GM12874 (cell line): ENCODE results near the gene PRDX2.
A peak's percentile ranks its signal among the peaks of the same experiment; 100 is the strongest.

Source experiments
- CTCF ChIP-seq: IDR thresholded peaks from 2 replicates; pipeline ENCODE4 v1.5.1; 2011; ENCODE audit warnings: low read depth, mild to moderate bottlenecking, control low read depth, low read length, moderate library complexity; ENCODE audit not compliant: insufficient read depth

PRDX2 gene

GRCh38 chr19:12834566-12834943, 33.0 kb upstream of the PRDX2 start, which contains the start of gene RTBDN:
TSS of gene RTBDN (minus strand) at chr19:12834579. CDS start at chr19:12829979, 4,600 bp downstream.
- no peak for TF ChIP-seq CTCF

- no peak for TF ChIP-seq CTCF
Measured at GRCh38 chr19:12833738-12834565, 32.4 kb upstream of the PRDX2 start.

- no peak for TF ChIP-seq CTCF
Measured at GRCh38 chr19:12833418-12833737, 31.8 kb upstream of the PRDX2 start.

GRCh38 chr19:12828494-12828893, 26.9 kb upstream of the PRDX2 start:
- no peak for TF ChIP-seq CTCF

GRCh38 chr19:12825254-12826131, 23.9 kb upstream of the PRDX2 start:
- TF ChIP-seq CTCF, result peak; percentile 41

GRCh38 chr19:12821761-12822160, 20.2 kb upstream of the PRDX2 start:
- no peak for TF ChIP-seq CTCF

GRCh38 chr19:12815088-12815487, 13.5 kb upstream of the PRDX2 start:
- no peak for TF ChIP-seq CTCF
